ENCODE measurements around the gene COG5. TPM values are rescaled to one million over a fixed set of nuclear protein-coding genes. Genes with fewer than 3 reads are reported as not detected.
"Not testable (repeated sequence)": the region's sequence is repeated elsewhere in the genome, so short reads cannot be mapped to it uniquely, and the experiment has no call there.

COG5 gene
- total RNA-seq, 1 experiment from 2014 or later = 72.6 TPM

DNA sequence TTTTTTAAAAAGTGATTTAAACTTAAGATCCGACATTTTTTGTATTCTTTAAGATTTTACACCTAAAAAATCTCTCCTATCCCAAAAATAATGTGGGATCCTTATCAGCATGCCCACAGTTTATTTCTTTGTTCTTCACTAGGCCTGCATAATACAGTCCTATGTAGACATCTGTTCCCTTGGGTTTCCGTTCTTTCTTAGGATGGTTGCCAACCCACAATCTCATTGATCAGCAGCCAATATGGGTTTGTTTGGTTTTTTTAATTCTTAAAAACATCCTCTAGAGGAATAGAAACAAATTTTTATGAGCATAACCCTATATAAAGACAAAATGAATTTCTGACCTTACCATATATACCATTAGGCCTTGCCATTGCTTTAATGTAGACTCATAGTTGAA, 403.3 kb downstream of the COG5 start:
- no peak for DNase-seq (ENCODE audit: low read depth)

GRCh38 chr7:107158028-107158427, 405.7 kb downstream of the COG5 start:
- no peak for DNase-seq (ENCODE audit: low read depth)

GRCh38 chr7:107157091-107157490, 406.6 kb downstream of the COG5 start:
- no peak for DNase-seq (ENCODE audit: low read depth)

DNA sequence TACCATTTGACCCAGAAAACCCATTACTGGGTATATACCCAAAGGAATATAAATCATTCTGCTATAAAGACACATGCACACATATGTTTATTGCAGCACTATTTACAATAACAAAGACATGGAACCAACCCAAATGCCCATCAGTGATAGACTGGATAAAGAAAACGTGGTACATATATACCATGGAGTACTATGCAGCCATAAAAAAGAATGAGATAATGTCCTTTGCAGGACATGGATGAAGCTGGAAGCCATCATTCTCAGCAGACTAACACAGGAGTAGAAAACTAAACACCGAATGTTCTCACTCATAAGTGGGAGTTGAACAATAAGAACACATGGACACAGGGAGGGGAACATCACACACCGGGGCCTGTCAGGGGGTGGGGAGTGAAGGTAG, 408.0 kb downstream of the COG5 start:
- not testable (repeated sequence) for DNase-seq (ENCODE audit: low read depth)

- DNase-seq (ENCODE audit: low read depth) = no peak
These were observed 408.9 kb downstream of the COG5 start for GRCh38 chr7:107154826-107155225.

GRCh38 chr7:107152011-107152410, 411.7 kb downstream of the COG5 start:
- peak; percentile 49 for DNase-seq (ENCODE audit: low read depth)

Other genes with a start within 250 kb of the COG5 start
- not detected in 2 replicates for gene GPR22, start 93.9 kb downstream of the COG5 start, total RNA-seq (2014; rRNA removed; shearing (Covaris generic))
- gene DUS4L, start 51 bp upstream of the COG5 start, total RNA-seq (2014; rRNA removed; shearing (Covaris generic)) = 19.3 and 20.9 TPM in 2 replicates
- 197 and 279 TPM in 2 replicates for gene BCAP29, start 16.3 kb upstream of the COG5 start, total RNA-seq (2014; rRNA removed; shearing (Covaris generic))
- 1.4 and 6.8 TPM in 2 replicates for gene SLC26A4, start 96.9 kb upstream of the COG5 start, total RNA-seq (2014; rRNA removed; shearing (Covaris generic))
- 39.6 and 54.1 TPM in 2 replicates for gene CBLL1, start 180.2 kb upstream of the COG5 start, total RNA-seq (2014; rRNA removed; shearing (Covaris generic))
- gene SLC26A3, start 239.3 kb upstream of the COG5 start, total RNA-seq (2014; rRNA removed; shearing (Covaris generic)) = not detected in 2 replicates

Data from Daoy (cell line).